ENCODE measurements around the gene MIB2. TPM values are rescaled to one million over a fixed set of nuclear protein-coding genes. Genes with fewer than 3 reads are reported as not detected.

MIB2 gene
- total RNA-seq, 2 donors from 2014 or later = 36.7 to 49.8 TPM

GRCh38 chr1:1677718-1678580 lies 62.6 kb downstream of the MIB2 start:
- H3K9me3 Mint-ChIP-seq = no peaks in the 10 kb centered on the region
- peak; percentile 50 to 62 for DNase-seq (ENCODE audit: low spot score in 2 of 2)
- H3K27ac Mint-ChIP-seq = peak overlapping the region; percentile 96 to 99
- ATAC-seq = peak; percentile 62 to 70
- H3K36me3 Mint-ChIP-seq = peaks cover 0 to 11% of the 10 kb centered on the region in 2 donors

GRCh38 chr1:1678581-1679380 lies 63.5 kb downstream of the MIB2 start:
- peak; percentile 59 to 89 for ATAC-seq
- Mint-ChIP-seq H3K9me3 (no peaks in the 10 kb centered on the region), H3K36me3 (peaks cover 0 to 11% of the 10 kb centered on the region in 2 donors), H3K27ac (peak overlapping the region; percentile 96 to 99)
- peak in 1 of 2 donors; percentile 78 for DNase-seq (ENCODE audit: low spot score in 2 of 2)

Other genes starting within 250 kb of the MIB2 start
- 100 to 1,000 TPM; 115 to 122 TPM for gene AURKAIP1, start 240.3 kb upstream of the MIB2 start, total RNA-seq
- gene CCNL2, start 216.2 kb upstream of the MIB2 start, total RNA-seq = 100 to 1,000 TPM; 108 to 174 TPM
- 100 to 1,000 TPM in 1 of 2 donors, 10 to 100 TPM in 1; 82.9 to 115 TPM for gene MRPL20, start 208.2 kb upstream of the MIB2 start, total RNA-seq
- under 1 TPM in 1 of 2 donors, not detected in 1; 0.29 TPM for gene ANKRD65, start 194.2 kb upstream of the MIB2 start, total RNA-seq
- gene VWA1, start 179.8 kb upstream of the MIB2 start, total RNA-seq = 1 to 10 TPM in 1 of 2 donors, under 1 TPM in 1; 0.59 to 6.9 TPM
- gene ATAD3C, start 165.8 kb upstream of the MIB2 start, total RNA-seq = 1 to 10 TPM; 1.1 to 1.9 TPM
- gene ATAD3B, start 143.7 kb upstream of the MIB2 start, total RNA-seq = 10 to 100 TPM; 30.1 to 33.1 TPM
- 10 to 100 TPM; 35.7 to 39.7 TPM for gene ATAD3A, start 103.3 kb upstream of the MIB2 start, total RNA-seq
- under 1 TPM; 0.41 to 0.58 TPM for gene TMEM240, start 74.9 kb upstream of the MIB2 start, total RNA-seq
- gene SSU72, start 40.6 kb upstream of the MIB2 start, total RNA-seq = 100 to 1,000 TPM in 1 of 2 donors, 10 to 100 TPM in 1; 82.9 to 121 TPM
- gene FNDC10, start 15.4 kb upstream of the MIB2 start, total RNA-seq = 1 to 10 TPM in 1 of 2 donors, under 1 TPM in 1; 0.18 to 2.9 TPM
- 1 to 10 TPM; 1.6 to 2.7 TPM for gene MMP23B, start 16.7 kb downstream of the MIB2 start, total RNA-seq
- gene CDK11B, start 43.5 kb downstream of the MIB2 start, total RNA-seq = 10 to 100 TPM; 32.7 to 41.0 TPM
- 10 to 100 TPM; 19.0 to 48.5 TPM for gene SLC35E2B, start 77.3 kb downstream of the MIB2 start, total RNA-seq
- gene CDK11A, start 108.9 kb downstream of the MIB2 start, total RNA-seq = 100 to 1,000 TPM in 1 of 2 donors, 10 to 100 TPM in 1; 63.0 to 108 TPM
- 10 to 100 TPM; 64.7 to 67.6 TPM for gene NADK, start 163.0 kb downstream of the MIB2 start, total RNA-seq

Measured in activated naive CD4-positive, alpha-beta T cell treated with anti-CD3 and anti-CD28 coated beads, Interleukin-2, amount 50 U/mL, for 72 hours (primary cell).